ENCODE measurements around the gene PAFAH1B2. TPM values are rescaled to one million over a fixed set of nuclear protein-coding genes. Genes with fewer than 3 reads are reported as not detected.
A peak's percentile ranks its signal among the peaks of the same experiment; 100 is the strongest.
"Not testable (repeated sequence)": the region's sequence is repeated elsewhere in the genome, so short reads cannot be mapped to it uniquely, and the experiment has no call there.

Gene PAFAH1B2
- polyA plus RNA-seq, 6 donors from 2014 or later: 18.0 to 23.3 (median 20.9) TPM

DNA sequence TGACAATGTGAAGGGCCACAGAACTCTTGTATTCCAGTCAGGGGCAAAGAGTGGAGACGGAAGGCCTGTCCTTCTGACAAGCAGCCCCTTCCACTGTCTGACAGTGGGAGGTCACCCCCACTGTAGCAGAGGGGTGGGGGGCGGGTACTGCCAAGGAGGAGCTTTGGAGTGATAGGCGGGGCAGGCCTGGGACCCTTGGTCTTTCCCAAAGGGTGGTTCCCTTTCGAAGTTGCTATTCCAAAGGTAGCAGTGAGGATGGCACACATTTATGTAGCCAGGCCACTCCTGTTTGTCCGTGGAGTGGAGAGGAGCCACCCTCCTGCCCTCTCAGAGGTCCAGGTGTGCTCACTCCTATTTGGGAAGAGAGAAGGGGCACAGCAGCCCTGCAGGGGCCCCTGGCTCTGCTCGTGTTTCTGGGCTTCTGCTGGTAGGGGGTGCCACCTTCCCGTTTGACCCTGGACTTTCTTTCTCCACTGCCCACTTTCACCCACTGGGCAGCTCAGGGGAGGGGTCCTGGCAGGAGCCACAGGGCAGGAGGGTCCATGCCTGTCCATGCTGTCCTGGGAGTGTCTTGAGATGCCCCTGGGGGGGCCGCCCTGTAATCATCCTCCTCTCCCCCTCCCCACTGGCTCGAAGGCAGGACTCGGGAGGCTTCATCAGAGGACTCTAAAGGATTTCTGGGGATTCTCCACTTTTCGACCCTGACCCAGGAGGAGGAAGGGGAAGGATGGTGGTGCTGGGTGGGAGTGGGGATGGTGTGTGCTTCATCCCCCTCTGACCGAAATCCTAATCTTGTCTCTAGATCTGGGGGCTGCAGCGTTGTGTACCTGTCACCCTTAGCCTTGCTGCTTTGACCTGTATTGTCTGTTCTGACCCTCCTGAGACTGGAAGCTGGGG is 56.1 kb downstream of the PAFAH1B2 start:
- H3K27me3 Mint-ChIP-seq: no peaks in the 10 kb centered on the region
- peak overlapping the region in 3 of 6 donors; percentile 39 to 88 (median 61) for H3K27ac Mint-ChIP-seq
- no peaks in the 10 kb centered on the region for H3K9me3 Mint-ChIP-seq

DNA sequence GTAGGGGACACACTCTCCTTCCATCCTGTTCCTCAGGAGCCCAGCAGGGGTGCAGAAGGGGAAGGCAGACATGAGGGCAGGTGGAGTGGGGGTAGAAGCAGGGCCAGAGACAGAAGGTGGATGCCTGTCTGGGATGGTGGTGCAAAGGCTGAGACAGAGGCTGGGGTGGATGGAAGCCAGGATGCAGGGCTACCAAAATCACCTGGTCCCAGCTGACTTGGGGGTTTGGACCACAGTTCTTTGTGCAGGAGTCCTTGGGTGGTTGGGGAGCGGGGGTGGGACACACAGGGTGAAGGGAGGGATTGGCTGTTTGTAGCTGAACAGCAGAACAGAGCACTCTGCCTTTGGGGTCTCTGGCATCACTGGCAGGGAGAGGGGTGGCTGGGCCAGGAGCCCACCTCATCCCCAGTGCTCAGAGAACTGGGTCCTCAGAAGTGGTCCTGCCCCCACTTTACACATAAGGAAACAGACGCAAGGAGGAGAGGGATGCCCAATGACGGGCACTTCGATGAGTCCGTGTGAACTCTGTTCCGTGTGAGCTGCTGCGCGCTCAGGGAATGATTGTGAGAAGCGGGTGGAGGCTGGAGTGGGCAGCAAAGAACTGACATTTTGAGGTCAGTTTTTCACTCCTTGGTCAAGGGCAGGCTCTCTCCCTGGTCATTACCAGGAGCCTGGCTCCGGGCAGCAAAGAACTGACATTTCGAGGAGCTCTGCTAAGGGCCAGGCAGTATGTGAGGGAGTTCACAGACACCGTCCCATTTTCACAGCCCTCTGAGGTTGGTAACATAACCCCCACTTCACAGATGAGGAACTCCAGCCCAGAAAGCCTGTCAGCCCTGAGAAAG is 56.9 kb downstream of the PAFAH1B2 start:
- Mint-ChIP-seq H3K27me3 (no peaks in the 10 kb centered on the region), H3K27ac (peak overlapping the region in 4 of 6 donors; percentile 39 to 62 (median 54)), H3K4me3 (peak overlapping the region in 1 of 8 donors; percentile 12), H3K36me3 (peaks cover 11 to 15% of the 10 kb centered on the region in 2 donors), H3K9me3 (no peaks in the 10 kb centered on the region), H3K4me1 (peaks cover 21 to 38% (median 30%) of the 10 kb centered on the region in 3 donors)
- peak in 1 of 2 donors; percentile 27 for ATAC-seq (ENCODE audit: low read depth in 2 of 2)
- DNase-seq: no peak

More for the DNA sequence above, 56.1 kb downstream of the PAFAH1B2 start:
- H3K36me3 Mint-ChIP-seq: peaks cover 14 to 17% of the 10 kb centered on the region in 2 donors
- peak overlapping the region in 1 of 8 donors; percentile 47 for H3K4me3 Mint-ChIP-seq
- H3K4me1 Mint-ChIP-seq: peaks cover 25 to 45% (median 38%) of the 10 kb centered on the region in 3 donors
- DNase-seq (no peak), ATAC-seq (ENCODE audit: low read depth in 2 of 2) (no peak)

DNA sequence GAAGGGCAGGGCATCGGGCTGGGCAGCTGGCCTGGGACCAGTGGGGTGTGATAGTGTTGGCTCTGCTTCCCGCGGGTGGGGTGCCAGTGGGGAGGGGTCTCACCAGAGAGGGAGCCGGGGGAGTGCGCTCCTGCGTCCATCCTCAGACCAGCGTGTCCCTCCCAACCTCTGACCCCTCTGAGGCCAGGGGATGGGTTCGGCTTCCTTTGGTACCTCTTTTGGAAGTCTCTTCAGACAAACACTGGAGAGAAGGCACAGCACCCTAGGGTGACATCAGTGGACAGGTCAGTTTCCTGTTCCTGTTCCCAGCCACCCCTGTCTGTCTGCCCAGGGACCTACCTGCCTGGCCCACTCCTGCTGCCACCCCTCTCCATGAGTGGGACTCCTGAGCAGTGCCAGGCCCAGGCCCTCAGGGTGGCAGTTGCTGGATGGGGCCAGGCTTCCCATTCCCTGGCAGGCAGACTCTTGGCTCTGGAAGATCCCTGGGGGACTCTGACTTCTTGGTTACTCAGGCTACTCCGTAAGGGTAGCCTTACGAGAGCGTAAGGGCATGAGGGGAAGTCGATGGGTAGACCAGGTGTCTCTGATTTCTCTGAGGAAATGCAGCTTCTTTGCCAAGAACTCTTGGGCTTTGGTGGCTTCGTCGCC is 57.7 kb downstream of the PAFAH1B2 start:
- ATAC-seq (ENCODE audit: low read depth in 2 of 2): no peak
- Mint-ChIP-seq H3K4me1 (peaks cover 21 to 35% (median 30%) of the 10 kb centered on the region in 3 donors), H3K27me3 (no peaks in the 10 kb centered on the region), H3K9me3 (no peaks in the 10 kb centered on the region), H3K27ac (peak overlapping the region in 5 of 6 donors; percentile 56 to 91 (median 75)), H3K4me3 (peak overlapping the region in 1 of 8 donors; percentile 25), H3K36me3 (peaks cover 11 to 15% of the 10 kb centered on the region in 2 donors)
- DNase-seq: no peak

DNA sequence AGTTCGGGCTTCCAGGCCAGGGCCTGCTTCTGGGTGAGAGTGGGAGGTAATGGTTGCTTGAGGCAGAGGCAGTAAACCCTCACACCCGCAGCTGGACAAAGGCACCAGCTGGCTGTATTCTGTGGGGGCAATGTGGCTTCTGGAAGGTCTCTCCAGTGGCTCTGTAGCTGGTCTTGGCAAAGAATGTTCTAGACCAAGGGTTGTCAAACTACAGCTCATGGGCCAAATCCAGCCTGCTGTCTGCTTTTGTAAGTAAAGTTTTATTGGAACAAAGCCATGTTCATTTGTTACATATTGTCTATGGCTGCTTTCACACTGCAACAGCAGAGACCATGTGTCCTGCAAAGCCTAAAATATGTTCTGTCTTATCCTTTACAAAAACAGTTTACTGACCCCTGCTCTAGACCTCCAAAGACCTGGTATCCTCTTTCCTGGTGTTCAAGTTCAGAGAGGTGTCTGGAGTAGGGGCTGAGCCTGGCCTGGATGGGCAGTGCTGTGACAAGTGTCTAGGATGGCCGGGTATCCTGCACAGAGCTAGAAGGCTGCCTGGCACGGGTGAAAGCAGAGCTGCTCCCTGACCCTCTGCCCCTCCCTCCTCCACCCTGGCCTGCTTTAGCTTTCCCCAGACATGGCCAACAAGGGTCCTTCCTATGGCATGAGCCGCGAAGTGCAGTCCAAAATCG is 58.4 kb downstream of the PAFAH1B2 start:
- Mint-ChIP-seq H3K9me3 (no peaks in the 10 kb centered on the region), H3K4me3 (no peak overlapping the region), H3K36me3 (peaks cover 11 to 12% of the 10 kb centered on the region in 2 donors), H3K4me1 (peaks cover 18 to 28% (median 26%) of the 10 kb centered on the region in 3 donors), H3K27ac (peak overlapping the region in 4 of 6 donors; percentile 41 to 91 (median 66)), H3K27me3 (no peaks in the 10 kb centered on the region)
- ATAC-seq (ENCODE audit: low read depth in 2 of 2) (no peak), DNase-seq (no peak)

DNA sequence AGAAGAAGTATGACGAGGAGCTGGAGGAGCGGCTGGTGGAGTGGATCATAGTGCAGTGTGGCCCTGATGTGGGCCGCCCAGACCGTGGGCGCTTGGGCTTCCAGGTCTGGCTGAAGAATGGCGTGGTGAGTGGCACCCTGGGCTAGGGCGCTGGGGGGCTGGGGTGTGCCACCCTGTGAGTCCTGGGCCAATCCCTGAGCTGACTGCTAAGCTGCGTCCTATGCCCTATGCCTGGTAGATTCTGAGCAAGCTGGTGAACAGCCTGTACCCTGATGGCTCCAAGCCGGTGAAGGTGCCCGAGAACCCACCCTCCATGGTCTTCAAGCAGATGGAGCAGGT is 59.0 kb downstream of the PAFAH1B2 start:
- DNase-seq (no peak), ATAC-seq (ENCODE audit: low read depth in 2 of 2) (no peak)
- Mint-ChIP-seq H3K4me3 (no peak overlapping the region), H3K9me3 (no peaks in the 10 kb centered on the region), H3K36me3 (peaks cover 9 to 11% of the 10 kb centered on the region in 2 donors), H3K27me3 (no peaks in the 10 kb centered on the region), H3K4me1 (peaks cover 15 to 23% (median 21%) of the 10 kb centered on the region in 3 donors), H3K27ac (peak overlapping the region in 4 of 6 donors; percentile 41 to 91 (median 76))

DNA sequence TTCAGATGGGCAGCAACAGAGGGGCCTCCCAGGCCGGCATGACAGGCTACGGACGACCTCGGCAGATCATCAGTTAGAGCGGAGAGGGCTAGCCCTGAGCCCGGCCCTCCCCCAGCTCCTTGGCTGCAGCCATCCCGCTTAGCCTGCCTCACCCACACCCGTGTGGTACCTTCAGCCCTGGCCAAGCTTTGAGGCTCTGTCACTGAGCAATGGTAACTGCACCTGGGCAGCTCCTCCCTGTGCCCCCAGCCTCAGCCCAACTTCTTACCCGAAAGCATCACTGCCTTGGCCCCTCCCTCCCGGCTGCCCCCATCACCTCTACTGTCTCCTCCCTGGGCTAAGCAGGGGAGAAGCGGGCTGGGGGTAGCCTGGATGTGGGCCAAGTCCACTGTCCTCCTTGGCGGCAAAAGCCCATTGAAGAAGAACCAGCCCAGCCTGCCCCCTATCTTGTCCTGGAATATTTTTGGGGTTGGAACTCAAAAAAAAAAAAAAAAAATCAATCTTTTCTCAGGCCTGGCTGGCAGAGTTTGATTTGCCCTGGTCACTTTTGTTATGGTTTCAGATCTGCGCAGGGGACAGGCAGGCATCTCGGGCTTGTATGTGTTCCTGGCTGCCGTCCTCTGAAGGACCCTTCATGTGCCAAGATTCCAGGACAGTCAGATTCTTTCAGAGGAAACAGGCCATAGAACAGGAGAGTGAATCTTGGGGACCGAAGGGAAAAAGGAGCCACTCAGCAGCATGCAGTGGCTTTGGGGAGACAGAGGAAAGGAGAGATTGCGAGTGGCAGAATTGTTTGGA is 60.4 kb downstream of the PAFAH1B2 start:
- peaks cover 9 to 15% (median 14%) of the 10 kb centered on the region in 3 donors for H3K4me1 Mint-ChIP-seq
- ATAC-seq (ENCODE audit: low read depth in 2 of 2) (no peak), DNase-seq (no peak)
- H3K4me3 Mint-ChIP-seq: no peak overlapping the region
- no peaks in the 10 kb centered on the region for H3K9me3 Mint-ChIP-seq
- H3K27me3 Mint-ChIP-seq: no peaks in the 10 kb centered on the region
- H3K27ac Mint-ChIP-seq: peak overlapping the region; percentile 10 to 87 (median 36)
- H3K36me3 Mint-ChIP-seq: peaks cover 9 to 11% of the 10 kb centered on the region in 2 donors

DNA sequence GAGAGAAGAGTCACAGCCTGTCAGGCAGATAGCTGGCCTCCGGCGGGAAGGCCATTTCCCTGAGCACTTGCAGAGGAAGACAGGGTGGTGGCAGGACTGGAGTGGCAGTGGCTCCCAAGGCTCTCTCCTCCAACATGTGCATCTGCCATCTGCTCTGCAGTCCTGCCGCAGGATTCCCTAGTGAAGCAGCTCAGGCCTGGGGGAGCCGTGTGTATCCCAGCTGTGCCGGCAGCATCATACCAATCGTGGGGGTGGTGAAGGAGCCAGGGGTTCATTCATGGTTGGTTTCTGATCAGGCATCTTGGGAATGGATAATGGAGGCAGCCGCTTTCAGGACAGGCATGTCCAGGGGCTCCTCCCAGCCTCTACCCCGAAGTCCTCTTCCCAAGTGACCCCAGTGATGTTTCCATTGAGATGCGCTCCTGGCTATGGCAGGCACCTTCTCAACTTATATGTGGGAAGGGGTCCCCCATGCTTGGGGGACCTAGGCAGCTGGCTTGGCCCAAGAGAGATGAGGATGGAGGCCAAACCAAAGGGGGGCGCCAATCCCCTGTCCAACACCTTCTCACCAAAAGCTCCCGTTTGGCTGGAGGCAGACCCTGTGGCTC is 61.2 kb downstream of the PAFAH1B2 start:
- peak overlapping the region in 5 of 6 donors; percentile 10 to 57 (median 42) for H3K27ac Mint-ChIP-seq
- peak overlapping the region in 2 of 8 donors; percentile 42 to 52 for H3K4me3 Mint-ChIP-seq
- no peaks in the 10 kb centered on the region for H3K27me3 Mint-ChIP-seq
- H3K36me3 Mint-ChIP-seq: peaks cover 11 to 13% of the 10 kb centered on the region in 2 donors
- peaks cover 9 to 14% (median 14%) of the 10 kb centered on the region in 3 donors for H3K4me1 Mint-ChIP-seq
- no peaks in the 10 kb centered on the region for H3K9me3 Mint-ChIP-seq
- ATAC-seq (ENCODE audit: low read depth in 2 of 2) (no peak), DNase-seq (no peak)

DNA sequence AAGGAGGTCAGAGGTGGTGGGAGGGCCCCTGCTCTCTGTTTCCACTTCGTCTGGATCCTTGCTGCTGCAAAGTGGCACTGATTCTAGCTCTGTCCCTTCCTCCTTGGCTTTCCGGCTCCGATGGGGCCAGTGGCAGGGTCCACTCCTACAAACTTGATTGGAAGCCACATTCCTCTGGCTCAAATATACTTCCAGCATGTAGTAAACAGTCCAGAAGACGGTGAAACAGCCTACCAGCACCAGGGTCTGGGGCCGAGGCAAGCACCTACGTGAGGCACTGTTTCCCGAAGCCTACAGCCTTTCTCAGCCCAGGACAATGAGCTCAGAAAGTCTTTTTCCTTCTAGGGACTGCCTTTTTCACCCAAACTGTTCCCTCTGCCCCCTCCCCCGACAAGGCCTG is 62.0 kb downstream of the PAFAH1B2 start:
- not testable (repeated sequence) for DNase-seq; H3K4me1 Mint-ChIP-seq; H3K27me3 Mint-ChIP-seq; H3K4me3 Mint-ChIP-seq; H3K27ac Mint-ChIP-seq; H3K9me3 Mint-ChIP-seq; ATAC-seq (ENCODE audit: low read depth in 2 of 2)
- peaks cover 13% of the 10 kb centered on the region in 2 donors for H3K36me3 Mint-ChIP-seq

DNA sequence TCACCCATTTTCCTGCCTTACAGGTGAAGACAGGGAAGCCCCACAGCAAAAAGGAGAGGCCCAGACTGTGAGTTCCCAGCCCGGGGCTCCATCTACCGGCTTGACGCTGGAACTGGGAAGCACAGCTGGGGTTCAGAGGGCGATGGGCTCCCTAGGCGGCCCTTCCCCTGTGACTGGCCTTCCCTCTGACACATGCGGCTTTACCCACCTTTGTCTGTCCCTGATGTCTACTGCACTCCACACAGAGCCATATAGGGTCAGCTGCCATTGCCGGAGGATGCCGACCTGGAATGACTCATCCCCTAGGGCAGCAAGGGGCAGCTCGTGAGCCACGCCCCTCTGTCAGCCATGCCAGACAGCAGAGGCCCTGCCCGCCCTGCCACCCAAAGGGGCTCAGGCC is 62.8 kb downstream of the PAFAH1B2 start:
- H3K36me3 Mint-ChIP-seq: peaks cover 13 to 20% of the 10 kb centered on the region in 2 donors

DNA sequence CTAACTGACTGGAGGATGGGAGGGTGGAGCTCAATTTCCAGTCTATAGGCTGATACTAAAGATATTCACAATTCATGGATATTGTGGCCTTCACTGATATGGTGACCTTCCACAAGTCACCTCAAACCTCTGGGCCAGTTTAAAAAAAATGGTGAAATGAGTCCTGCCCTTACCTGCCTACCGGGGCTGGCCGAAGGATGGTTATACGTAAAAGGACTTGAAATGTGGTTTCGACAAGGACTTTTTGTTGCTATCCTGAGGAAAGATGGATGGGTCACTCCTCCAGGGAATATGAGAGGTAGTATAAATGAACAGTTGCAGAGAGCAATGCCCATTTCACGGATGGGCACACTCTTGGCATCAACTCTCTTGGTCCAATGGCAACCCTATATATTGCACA is 63.4 kb downstream of the PAFAH1B2 start:
- H3K27ac Mint-ChIP-seq; H3K27me3 Mint-ChIP-seq; ATAC-seq (ENCODE audit: low read depth in 2 of 2); H3K4me1 Mint-ChIP-seq; H3K9me3 Mint-ChIP-seq; DNase-seq; H3K4me3 Mint-ChIP-seq: not testable (repeated sequence)
- peaks cover 13 to 21% of the 10 kb centered on the region in 2 donors for H3K36me3 Mint-ChIP-seq

More for the DNA sequence above, 62.8 kb downstream of the PAFAH1B2 start:
- H3K27me3 Mint-ChIP-seq; ATAC-seq (ENCODE audit: low read depth in 2 of 2); DNase-seq; H3K4me3 Mint-ChIP-seq; H3K27ac Mint-ChIP-seq; H3K9me3 Mint-ChIP-seq; H3K4me1 Mint-ChIP-seq: not testable (repeated sequence)

DNA sequence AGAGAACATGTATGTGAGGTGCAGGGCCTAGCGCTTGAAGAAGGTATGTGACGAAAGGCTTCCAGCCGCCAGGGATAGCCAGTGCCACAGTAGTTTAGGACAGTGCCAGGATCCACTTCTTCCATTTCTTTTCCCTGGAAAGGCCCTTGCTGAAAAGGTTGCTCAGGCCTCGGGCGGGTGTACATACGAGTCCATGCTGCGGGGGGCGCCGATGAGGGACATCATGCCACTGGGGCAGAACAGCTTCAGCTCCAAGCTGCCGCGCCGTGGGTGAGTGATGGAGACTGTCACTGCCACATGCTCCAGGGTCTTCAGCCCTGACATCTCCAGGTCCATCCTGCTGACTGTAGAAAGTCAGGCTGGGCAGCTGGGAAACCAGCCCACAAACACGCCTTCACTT is 64.6 kb downstream of the PAFAH1B2 start:
- H3K36me3 Mint-ChIP-seq: peaks cover 13 to 31% of the 10 kb centered on the region in 2 donors
- not testable (repeated sequence) for H3K27ac Mint-ChIP-seq; H3K4me3 Mint-ChIP-seq; H3K4me1 Mint-ChIP-seq; H3K27me3 Mint-ChIP-seq; DNase-seq; H3K9me3 Mint-ChIP-seq; ATAC-seq (ENCODE audit: low read depth in 2 of 2)

All from naive B cell (primary cell).